Astrocyte (in vitro differentiated cells and primary cell): Measurements from ENCODE around the gene DOCK1.

Source experiments
- EZH2 ChIP-seq: IDR thresholded peaks from 2 replicates; pipeline ENCODE4 v1.6.1; 2012; ENCODE audit warnings: mild to moderate bottlenecking, low read length, inconsistent platforms; ENCODE audit not compliant: insufficient read depth
- TF ChIP-seq, protein P1 (sequence below): IDR thresholded peaks from 2 replicates; pipeline ENCODE4 v1.5.1; 2011; ENCODE audit warnings: low read depth, mild to moderate bottlenecking, inconsistent platforms, low read length, moderate library complexity; ENCODE audit not compliant: insufficient read depth

DNA sequence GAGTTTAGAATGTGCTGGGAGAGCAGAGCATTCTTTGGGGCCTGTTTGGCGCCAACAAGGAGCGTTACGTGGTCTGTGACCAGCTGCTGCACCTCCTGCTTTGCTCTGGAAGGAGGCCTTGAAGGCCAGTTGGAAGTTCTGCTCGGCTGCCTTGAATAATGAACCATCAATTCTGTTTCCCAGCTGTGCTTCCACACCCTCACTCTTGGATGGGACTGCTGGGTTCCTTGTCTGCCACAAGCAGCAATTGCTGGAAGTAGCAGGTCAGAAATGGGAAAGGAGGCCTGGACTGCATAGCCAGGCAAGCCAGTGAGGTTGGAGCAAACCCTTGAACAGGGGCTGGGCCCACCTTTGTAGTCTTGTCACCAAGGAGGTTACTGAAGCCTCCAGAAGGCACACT lies 377.8 kb downstream of the DOCK1 start:
- no peak for TF ChIP-seq EZH2
- TF ChIP-seq, protein P1, sequence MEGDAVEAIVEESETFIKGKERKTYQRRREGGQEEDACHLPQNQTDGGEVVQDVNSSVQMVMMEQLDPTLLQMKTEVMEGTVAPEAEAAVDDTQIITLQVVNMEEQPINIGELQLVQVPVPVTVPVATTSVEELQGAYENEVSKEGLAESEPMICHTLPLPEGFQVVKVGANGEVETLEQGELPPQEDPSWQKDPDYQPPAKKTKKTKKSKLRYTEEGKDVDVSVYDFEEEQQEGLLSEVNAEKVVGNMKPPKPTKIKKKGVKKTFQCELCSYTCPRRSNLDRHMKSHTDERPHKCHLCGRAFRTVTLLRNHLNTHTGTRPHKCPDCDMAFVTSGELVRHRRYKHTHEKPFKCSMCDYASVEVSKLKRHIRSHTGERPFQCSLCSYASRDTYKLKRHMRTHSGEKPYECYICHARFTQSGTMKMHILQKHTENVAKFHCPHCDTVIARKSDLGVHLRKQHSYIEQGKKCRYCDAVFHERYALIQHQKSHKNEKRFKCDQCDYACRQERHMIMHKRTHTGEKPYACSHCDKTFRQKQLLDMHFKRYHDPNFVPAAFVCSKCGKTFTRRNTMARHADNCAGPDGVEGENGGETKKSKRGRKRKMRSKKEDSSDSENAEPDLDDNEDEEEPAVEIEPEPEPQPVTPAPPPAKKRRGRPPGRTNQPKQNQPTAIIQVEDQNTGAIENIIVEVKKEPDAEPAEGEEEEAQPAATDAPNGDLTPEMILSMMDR = no peak
